Lower leg skin (tissue), 3 donors: ENCODE measurements around the gene FASTK.

Source experiments
- POLR2A ChIP-seq, 2 donors: fragments of 450-650 bp; IDR thresholded peaks; one replicate each; pipeline ENCODE4 v1.6.1; 2016 to 2017; ENCODE audit warnings: antibody characterized with exemption in 2 of 2, mild to moderate bottlenecking in 1 of 2, moderate library complexity in 1 of 2
- TF ChIP-seq, protein P1 (sequence below), 3 donors: fragments of 450-650 bp; IDR thresholded peaks; one replicate each; pipeline ENCODE4 v1.5.1; 2016; ENCODE audit warnings: antibody characterized with exemption in 3 of 3, mild to moderate bottlenecking in 3 of 3, moderate library complexity in 2 of 3

- TF ChIP-seq, protein P1, sequence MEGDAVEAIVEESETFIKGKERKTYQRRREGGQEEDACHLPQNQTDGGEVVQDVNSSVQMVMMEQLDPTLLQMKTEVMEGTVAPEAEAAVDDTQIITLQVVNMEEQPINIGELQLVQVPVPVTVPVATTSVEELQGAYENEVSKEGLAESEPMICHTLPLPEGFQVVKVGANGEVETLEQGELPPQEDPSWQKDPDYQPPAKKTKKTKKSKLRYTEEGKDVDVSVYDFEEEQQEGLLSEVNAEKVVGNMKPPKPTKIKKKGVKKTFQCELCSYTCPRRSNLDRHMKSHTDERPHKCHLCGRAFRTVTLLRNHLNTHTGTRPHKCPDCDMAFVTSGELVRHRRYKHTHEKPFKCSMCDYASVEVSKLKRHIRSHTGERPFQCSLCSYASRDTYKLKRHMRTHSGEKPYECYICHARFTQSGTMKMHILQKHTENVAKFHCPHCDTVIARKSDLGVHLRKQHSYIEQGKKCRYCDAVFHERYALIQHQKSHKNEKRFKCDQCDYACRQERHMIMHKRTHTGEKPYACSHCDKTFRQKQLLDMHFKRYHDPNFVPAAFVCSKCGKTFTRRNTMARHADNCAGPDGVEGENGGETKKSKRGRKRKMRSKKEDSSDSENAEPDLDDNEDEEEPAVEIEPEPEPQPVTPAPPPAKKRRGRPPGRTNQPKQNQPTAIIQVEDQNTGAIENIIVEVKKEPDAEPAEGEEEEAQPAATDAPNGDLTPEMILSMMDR (IDR thresholded peaks at IDR 0.05), result no peak
- TF ChIP-seq POLR2A (IDR thresholded peaks at IDR 0.05), result no peak
Measured at GRCh38 chr7:151119055-151119415, 38.4 kb upstream of the FASTK start.
